Activated naive CD8-positive, alpha-beta T cell treated with anti-CD3 and anti-CD28 coated beads for 36 hours (primary cell): Measurements from ENCODE around the gene KIF13A. TPM values are rescaled to one million over a fixed set of nuclear protein-coding genes. Genes with fewer than 3 reads are reported as not detected.
"Not testable (repeated sequence)": the region's sequence is repeated elsewhere in the genome, so short reads cannot be mapped to it uniquely, and the experiment has no call there.

Source experiments
- DNase-seq: peaks from one replicate; pipeline ENCODE4 v3.0.0; 2021
- H3K27ac Mint-ChIP-seq: one replicate; pipeline ENCODE4 v1.8.0; 2022; ENCODE audit warnings: mild to moderate bottlenecking, moderate library complexity, mixed read lengths
- H3K27me3 Mint-ChIP-seq: one replicate; pipeline ENCODE4 v1.8.0; 2022; ENCODE audit warnings: mild to moderate bottlenecking, mixed read lengths
- H3K36me3 Mint-ChIP-seq: one replicate; pipeline ENCODE4 v1.8.0; 2021; ENCODE audit warnings: mild to moderate bottlenecking, mixed read lengths
- H3K4me1 Mint-ChIP-seq: one replicate; pipeline ENCODE4 v1.8.0; 2021; ENCODE audit warnings: mixed read lengths
- H3K4me3 Mint-ChIP-seq: one replicate; pipeline ENCODE4 v1.8.0; 2022; ENCODE audit warnings: mild to moderate bottlenecking, moderate library complexity, mixed read lengths
- H3K9me3 Mint-ChIP-seq: one replicate; pipeline ENCODE4 v1.8.0; 2022; ENCODE audit warnings: mixed read lengths
- total RNA-seq, 2 experiments: library from RNA; stranded (reverse); gene quantifications; one replicate each; pipeline ENCODE4 v1.2.3, GENCODE V29; 2021

Gene KIF13A
- total RNA-seq, 2 experiments from 2014 or later = not detected

GRCh38 chr6:17965397-17965796 lies 22.0 kb downstream of the KIF13A start:
- H3K4me3 Mint-ChIP-seq = no peak overlapping the region
- no peak overlapping the region for H3K27ac Mint-ChIP-seq
- no peaks in the 10 kb centered on the region for H3K36me3 Mint-ChIP-seq
- no peaks in the 10 kb centered on the region for H3K9me3 Mint-ChIP-seq
- no peak for DNase-seq
- H3K27me3 Mint-ChIP-seq = peaks cover 32% of the 10 kb centered on the region
- no peaks in the 10 kb centered on the region for H3K4me1 Mint-ChIP-seq

GRCh38 chr6:17964633-17965032 lies 22.8 kb downstream of the KIF13A start:
- Mint-ChIP-seq H3K27me3 (peaks cover 37% of the 10 kb centered on the region), H3K36me3 (no peaks in the 10 kb centered on the region), H3K4me1 (no peaks in the 10 kb centered on the region), H3K4me3 (no peak overlapping the region), H3K9me3 (no peaks in the 10 kb centered on the region), H3K27ac (no peak overlapping the region)
- no peak for DNase-seq

- Mint-ChIP-seq H3K9me3 (no peaks in the 10 kb centered on the region), H3K4me1 (peaks cover under 1% of the 10 kb centered on the region), H3K27ac (no peak overlapping the region), H3K4me3 (no peak overlapping the region), H3K27me3 (peaks cover 39% of the 10 kb centered on the region), H3K36me3 (no peaks in the 10 kb centered on the region)
- DNase-seq = no peak
Measured at GRCh38 chr6:17962436-17963031, 24.9 kb downstream of the KIF13A start.

DNA sequence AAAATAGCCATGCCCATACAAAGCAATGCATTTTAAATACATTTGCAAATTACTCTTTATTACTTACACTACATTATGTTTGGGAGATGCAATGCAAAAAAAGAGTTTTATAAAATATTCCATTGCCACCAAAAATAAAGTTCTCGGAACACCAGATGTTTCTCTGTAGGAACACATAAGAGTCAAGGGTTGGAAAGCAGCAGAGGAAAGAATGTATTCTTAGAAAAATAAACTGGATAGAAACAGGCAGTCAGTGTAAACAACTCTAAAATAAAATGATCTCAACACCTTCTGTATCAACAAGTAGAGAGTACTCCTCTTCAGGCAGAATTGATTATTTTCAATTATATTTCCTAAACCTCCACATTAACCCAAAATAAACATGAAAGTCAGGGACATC lies 28.1 kb downstream of the KIF13A start:
- no peaks in the 10 kb centered on the region for H3K9me3 Mint-ChIP-seq
- peaks cover 3% of the 10 kb centered on the region for H3K4me1 Mint-ChIP-seq
- H3K27ac Mint-ChIP-seq = no peak overlapping the region
- no peak overlapping the region for H3K4me3 Mint-ChIP-seq
- peaks cover 38% of the 10 kb centered on the region for H3K27me3 Mint-ChIP-seq
- DNase-seq = no peak
- no peaks in the 10 kb centered on the region for H3K36me3 Mint-ChIP-seq

DNA sequence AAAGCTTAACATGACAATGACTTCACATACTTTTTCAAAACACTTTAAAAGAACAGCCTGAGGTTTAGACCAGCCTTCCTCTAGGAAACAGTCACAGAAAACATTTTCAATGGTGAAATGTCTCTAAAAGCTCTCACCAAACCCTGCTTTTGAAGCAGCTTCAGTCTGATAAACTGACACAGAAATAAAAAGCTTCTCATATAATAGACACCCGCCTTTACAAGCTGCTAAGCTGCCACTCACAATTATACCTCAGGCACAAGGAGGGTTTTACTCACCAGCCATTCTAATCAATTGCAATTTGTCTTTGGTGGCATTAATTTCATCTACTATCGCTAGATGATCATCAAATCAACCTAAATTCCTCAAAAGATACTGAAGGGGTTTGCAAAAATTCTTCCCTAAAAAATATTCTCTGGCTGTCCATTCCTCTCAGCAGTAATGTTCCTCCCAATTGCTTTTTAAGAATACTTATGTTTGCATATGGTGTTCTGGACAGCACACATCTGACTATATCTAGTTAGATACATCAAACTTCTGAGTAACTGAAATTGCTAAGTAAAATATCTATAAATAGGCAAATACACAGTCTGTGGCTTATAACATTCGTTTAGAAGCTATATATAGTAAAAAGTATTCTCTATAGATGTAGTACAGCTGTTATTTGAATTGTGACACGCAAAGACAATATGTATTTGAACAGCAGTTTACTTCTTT lies 29.4 kb downstream of the KIF13A start:
- Mint-ChIP-seq H3K4me3 (no peak overlapping the region), H3K4me1 (peaks cover 3% of the 10 kb centered on the region), H3K36me3 (no peaks in the 10 kb centered on the region), H3K9me3 (no peaks in the 10 kb centered on the region), H3K27me3 (peaks cover 38% of the 10 kb centered on the region), H3K27ac (no peak overlapping the region)
- no peak for DNase-seq

GRCh38 chr6:17957498-17957897 lies 29.9 kb downstream of the KIF13A start:
- Mint-ChIP-seq H3K36me3 (no peaks in the 10 kb centered on the region), H3K4me1 (peaks cover 3% of the 10 kb centered on the region), H3K9me3 (no peaks in the 10 kb centered on the region), H3K27me3 (peaks cover 33% of the 10 kb centered on the region), H3K4me3 (no peak overlapping the region), H3K27ac (no peak overlapping the region)
- no peak for DNase-seq

GRCh38 chr6:17957086-17957485 lies 30.3 kb downstream of the KIF13A start:
- DNase-seq = no peak
- Mint-ChIP-seq H3K4me1 (peaks cover 3% of the 10 kb centered on the region), H3K4me3 (no peak overlapping the region), H3K36me3 (no peaks in the 10 kb centered on the region), H3K27me3 (peaks cover 29% of the 10 kb centered on the region), H3K27ac (no peak overlapping the region), H3K9me3 (no peaks in the 10 kb centered on the region)

GRCh38 chr6:17950095-17950494 lies 37.3 kb downstream of the KIF13A start:
- Mint-ChIP-seq H3K27ac (no peak overlapping the region), H3K36me3 (no peaks in the 10 kb centered on the region), H3K4me1 (no peaks in the 10 kb centered on the region), H3K27me3 (peaks cover 12% of the 10 kb centered on the region), H3K4me3 (no peak overlapping the region), H3K9me3 (no peaks in the 10 kb centered on the region)
- DNase-seq = no peak

DNA sequence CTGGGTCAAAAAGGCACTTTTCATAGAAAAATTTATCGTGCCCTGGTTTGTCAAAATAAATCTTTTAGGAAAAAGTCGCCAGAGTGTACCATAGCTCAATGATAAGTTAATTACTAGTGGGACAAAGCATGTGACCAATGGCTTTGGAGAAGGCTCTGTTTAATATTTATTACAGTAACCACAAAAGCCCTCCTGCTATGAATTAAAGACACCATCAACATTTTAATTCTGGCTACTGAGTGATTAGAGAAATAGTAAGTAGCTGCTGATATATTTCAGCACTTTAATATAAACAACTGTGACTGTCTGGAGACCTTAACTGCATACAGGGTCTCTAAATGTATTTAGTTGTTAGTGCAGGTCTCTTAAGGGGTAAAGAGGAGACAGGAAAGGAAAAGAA lies 38.3 kb downstream of the KIF13A start:
- no peaks in the 10 kb centered on the region for H3K36me3 Mint-ChIP-seq

DNA sequence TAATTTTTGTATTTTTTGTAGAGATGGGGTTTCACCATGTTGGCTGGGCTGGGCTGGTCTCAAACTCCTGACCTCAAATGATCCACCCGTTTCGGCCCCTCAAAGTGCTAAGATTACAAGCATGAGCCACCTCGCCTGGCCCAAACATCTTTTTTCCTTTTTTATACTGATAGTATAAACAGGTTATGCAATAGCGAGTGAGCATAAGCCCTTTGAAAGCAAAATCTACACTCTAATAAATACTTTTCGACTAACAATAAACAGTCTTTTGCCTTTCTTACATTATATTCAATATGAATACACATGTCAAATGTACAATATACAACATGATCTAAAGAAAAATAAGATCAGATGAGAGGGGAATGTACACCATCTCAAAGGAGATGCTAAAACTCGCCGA lies 38.7 kb downstream of the KIF13A start:
- Mint-ChIP-seq H3K36me3 (no peaks in the 10 kb centered on the region), H3K27ac (no peak overlapping the region), H3K4me1 (no peaks in the 10 kb centered on the region), H3K9me3 (no peaks in the 10 kb centered on the region), H3K27me3 (peaks cover 21% of the 10 kb centered on the region), H3K4me3 (no peak overlapping the region)
- no peak for DNase-seq

More for the DNA sequence above, 38.3 kb downstream of the KIF13A start:
- peaks cover 16% of the 10 kb centered on the region for H3K27me3 Mint-ChIP-seq
- no peaks in the 10 kb centered on the region for H3K4me1 Mint-ChIP-seq
- H3K9me3 Mint-ChIP-seq = no peaks in the 10 kb centered on the region
- no peak for DNase-seq
- H3K27ac Mint-ChIP-seq = no peak overlapping the region
- no peak overlapping the region for H3K4me3 Mint-ChIP-seq

DNA sequence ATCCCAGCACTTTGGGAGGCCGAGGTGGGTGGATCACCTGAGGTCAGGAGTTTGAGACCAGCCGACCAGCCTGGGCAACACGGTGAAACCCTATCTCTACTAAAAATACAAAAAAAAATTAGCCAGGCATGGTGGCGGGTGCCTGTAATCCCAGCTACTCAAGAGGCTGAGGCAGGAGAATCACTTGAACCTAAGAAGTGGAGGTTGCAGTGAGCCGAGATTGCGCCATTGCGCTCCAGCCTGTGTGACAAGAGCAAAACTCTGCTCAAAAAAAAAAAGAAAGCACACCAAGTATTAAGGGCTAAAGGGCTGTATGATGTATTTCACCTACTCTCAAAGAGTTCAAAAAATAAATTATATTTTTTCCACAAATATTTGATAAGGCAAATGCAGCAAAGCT lies 39.9 kb downstream of the KIF13A start:
- H3K27ac Mint-ChIP-seq, H3K9me3 Mint-ChIP-seq, H3K4me3 Mint-ChIP-seq, DNase-seq, H3K36me3 Mint-ChIP-seq, H3K4me1 Mint-ChIP-seq: not testable (repeated sequence)
- H3K27me3 Mint-ChIP-seq = peaks cover 21% of the 10 kb centered on the region

DNA sequence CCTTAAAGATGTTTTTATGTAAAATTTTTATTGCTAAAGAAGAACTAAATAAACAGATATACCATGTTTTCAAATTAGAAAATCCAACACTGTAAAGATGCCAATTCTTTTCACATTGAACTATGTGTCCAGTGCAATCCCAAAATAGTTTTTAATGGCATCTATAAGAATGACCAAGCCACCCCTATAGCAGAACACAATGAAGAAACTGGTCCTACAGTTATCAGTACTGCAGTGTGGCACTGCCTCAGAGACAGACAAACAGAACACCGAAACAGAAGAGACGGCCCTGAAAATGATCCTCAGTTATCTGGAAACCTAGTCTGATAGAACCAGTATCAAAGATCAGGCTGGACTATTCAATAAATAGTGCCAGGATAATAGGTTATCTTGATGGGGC lies 41.9 kb downstream of the KIF13A start:
- Mint-ChIP-seq H3K4me3 (no peak overlapping the region), H3K27me3 (peaks cover 21% of the 10 kb centered on the region), H3K9me3 (no peaks in the 10 kb centered on the region)

GRCh38 chr6:17945111-17945510 lies 42.3 kb downstream of the KIF13A start:
- H3K4me3 Mint-ChIP-seq = no peak overlapping the region

More for the DNA sequence above, 41.9 kb downstream of the KIF13A start:
- H3K4me1 Mint-ChIP-seq = no peaks in the 10 kb centered on the region
- H3K36me3 Mint-ChIP-seq = no peaks in the 10 kb centered on the region
- no peak for DNase-seq
- H3K27ac Mint-ChIP-seq = no peak overlapping the region

DNA sequence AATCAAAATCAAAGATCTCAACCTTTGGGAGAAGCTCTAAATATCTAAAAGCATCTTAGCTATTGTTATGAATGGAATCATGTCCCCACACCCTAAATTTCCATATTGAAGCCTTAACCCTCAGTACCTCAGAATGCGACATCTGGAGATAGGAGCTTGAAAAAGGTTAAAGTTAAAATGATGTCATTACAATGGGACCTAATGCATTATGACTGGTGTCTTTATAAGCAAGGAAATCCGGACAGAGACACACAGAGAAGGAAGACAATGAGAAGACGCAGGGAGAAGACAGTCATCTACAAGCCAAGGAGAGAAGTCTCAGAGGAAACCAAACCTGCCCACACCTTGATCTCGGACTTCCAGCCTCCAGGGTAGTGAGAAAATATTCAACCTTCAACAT lies 46.1 kb downstream of the KIF13A start:
- DNase-seq = no peak
- Mint-ChIP-seq H3K27ac (no peak overlapping the region), H3K9me3 (peaks cover 2% of the 10 kb centered on the region), H3K4me3 (no peak overlapping the region), H3K36me3 (no peaks in the 10 kb centered on the region), H3K27me3 (peaks cover 19% of the 10 kb centered on the region), H3K4me1 (no peaks in the 10 kb centered on the region)

More at GRCh38 chr6:17945111-17945510, 42.3 kb downstream of the KIF13A start:
- H3K9me3 Mint-ChIP-seq = no peaks in the 10 kb centered on the region
- DNase-seq = no peak
- H3K27me3 Mint-ChIP-seq = peaks cover 19% of the 10 kb centered on the region
- H3K4me1 Mint-ChIP-seq = no peaks in the 10 kb centered on the region
- H3K36me3 Mint-ChIP-seq = no peaks in the 10 kb centered on the region
- H3K27ac Mint-ChIP-seq = no peak overlapping the region

DNA sequence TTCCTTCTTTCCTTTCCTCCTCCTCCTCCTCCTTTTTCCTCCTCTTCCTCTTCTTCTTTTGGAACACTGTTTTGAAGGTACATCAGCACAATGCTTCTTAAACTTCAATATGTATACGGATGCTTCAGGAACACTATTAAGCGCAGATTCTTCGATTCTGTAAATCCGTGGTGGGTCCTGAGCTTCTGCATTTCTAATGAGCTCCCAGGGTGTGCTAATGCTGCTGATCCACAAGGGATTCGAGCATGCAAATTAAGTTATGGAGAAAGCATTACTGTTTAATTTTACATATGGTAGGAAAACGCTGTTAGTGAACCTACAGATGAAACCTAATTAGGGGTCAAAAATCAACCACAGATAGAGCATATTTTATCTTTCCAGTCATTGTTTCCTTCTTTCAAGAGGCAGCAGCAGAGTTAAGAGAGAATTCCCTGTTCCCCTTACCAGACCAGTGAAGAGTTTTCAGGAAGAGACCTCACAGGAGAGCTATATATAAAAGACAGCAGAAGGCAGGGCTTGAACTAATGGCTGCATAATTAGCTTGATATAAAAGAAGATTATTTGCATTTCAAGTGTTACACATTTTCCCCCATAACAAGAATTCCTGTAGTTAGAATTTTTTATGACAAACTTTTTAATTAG lies 47.2 kb downstream of the KIF13A start:
- H3K27ac Mint-ChIP-seq = no peak overlapping the region
- no peaks in the 10 kb centered on the region for H3K4me1 Mint-ChIP-seq
- H3K36me3 Mint-ChIP-seq = no peaks in the 10 kb centered on the region
- peaks cover 24% of the 10 kb centered on the region for H3K27me3 Mint-ChIP-seq
- no peak for DNase-seq
- H3K4me3 Mint-ChIP-seq = no peak overlapping the region
- H3K9me3 Mint-ChIP-seq = peaks cover 2% of the 10 kb centered on the region

DNA sequence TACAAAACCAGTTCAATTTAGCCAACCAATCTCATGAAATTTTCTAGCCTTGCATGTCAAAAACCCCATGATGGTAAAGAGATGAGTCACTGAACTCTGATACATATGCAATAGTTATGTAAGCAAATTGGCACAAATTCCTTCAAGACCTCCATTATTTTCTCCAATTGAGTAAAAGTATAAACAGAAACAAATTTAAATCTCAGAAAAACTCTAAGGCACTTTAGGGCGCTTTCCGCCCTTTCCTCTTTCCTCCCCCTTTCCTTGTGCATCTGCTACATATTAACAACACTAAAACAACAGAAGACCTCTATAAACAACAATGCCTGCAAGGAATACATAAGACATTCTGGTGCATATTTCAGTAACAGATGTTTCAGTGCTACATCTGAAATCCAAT lies 48.5 kb downstream of the KIF13A start:
- H3K36me3 Mint-ChIP-seq = no peaks in the 10 kb centered on the region

More for the DNA sequence above, 48.5 kb downstream of the KIF13A start:
- Mint-ChIP-seq H3K4me3 (no peak overlapping the region), H3K27ac (no peak overlapping the region), H3K4me1 (no peaks in the 10 kb centered on the region), H3K9me3 (peaks cover 2% of the 10 kb centered on the region), H3K27me3 (peaks cover 24% of the 10 kb centered on the region)
- DNase-seq = no peak
